ENCODE results near the gene KERA.

Gene KERA

GRCh38 chr12:91019455-91019854, 38.4 kb downstream of the KERA start:
- no peak for DNase-seq (ENCODE audit: low read depth)
- TF ChIP-seq CTCF (IDR thresholded peaks at IDR 0.05; ENCODE audit: control insufficient read depth, extremely low read depth, insufficient read depth), result no peak
- no peak overlapping the region for H3K4me3 ChIP-seq (ENCODE audit: low read depth, low read length)

GRCh38 chr12:91017511-91018263, 40.1 kb downstream of the KERA start:
- H3K4me3 ChIP-seq (ENCODE audit: low read depth, low read length), result no peak overlapping the region
- no peak for TF ChIP-seq CTCF (IDR thresholded peaks at IDR 0.05; ENCODE audit: control insufficient read depth, extremely low read depth, insufficient read depth)
- peak; percentile 22 for DNase-seq (ENCODE audit: low read depth)

- TF ChIP-seq CTCF (IDR thresholded peaks at IDR 0.05; ENCODE audit: control insufficient read depth, extremely low read depth, insufficient read depth), result no peak
- no peak overlapping the region for H3K4me3 ChIP-seq (ENCODE audit: low read depth, low read length)
- DNase-seq (ENCODE audit: low read depth), result no peak
Observed at GRCh38 chr12:91017043-91017442, 40.8 kb downstream of the KERA start.

GRCh38 chr12:91009319-91009950, 48.4 kb downstream of the KERA start:
- DNase-seq (ENCODE audit: low read depth), result no peak
- no peak overlapping the region for H3K4me3 ChIP-seq (ENCODE audit: low read depth, low read length)
- no peak for TF ChIP-seq CTCF (IDR thresholded peaks at IDR 0.05; ENCODE audit: control insufficient read depth, extremely low read depth, insufficient read depth)

- DNase-seq (ENCODE audit: low read depth), result no peak
- no peak for TF ChIP-seq CTCF (IDR thresholded peaks at IDR 0.05; ENCODE audit: control insufficient read depth, extremely low read depth, insufficient read depth)
- no peak overlapping the region for H3K4me3 ChIP-seq (ENCODE audit: low read depth, low read length)
Observed at GRCh38 chr12:91007531-91008290, 50.1 kb downstream of the KERA start.

GRCh38 chr12:91004872-91005271, 53.0 kb downstream of the KERA start, which contains the start of gene EPYC:
Gene EPYC (minus strand): TSS chr12:91004972. CDS start chr12:91002565, 2,407 bp downstream.
- no peak within 1 kb of the TSS for H3K4me3 ChIP-seq (ENCODE audit: low read depth, low read length)
- no peak for TF ChIP-seq CTCF (IDR thresholded peaks at IDR 0.05; ENCODE audit: control insufficient read depth, extremely low read depth, insufficient read depth)

More at GRCh38 chr12:91004872-91005271, 53.0 kb downstream of the KERA start, which contains the start of gene EPYC:
- no peak for DNase-seq (ENCODE audit: low read depth)
